GM18858 (cell line): Measurements from ENCODE around the gene UGT1A8.

Source experiments
- ATAC-seq: cut with Tn5 transposase; IDR thresholded peaks from one replicate; pipeline ENCODE4 v1.9.1; 2021; ENCODE audit not compliant: unreplicated experiment

Gene UGT1A8

DNA sequence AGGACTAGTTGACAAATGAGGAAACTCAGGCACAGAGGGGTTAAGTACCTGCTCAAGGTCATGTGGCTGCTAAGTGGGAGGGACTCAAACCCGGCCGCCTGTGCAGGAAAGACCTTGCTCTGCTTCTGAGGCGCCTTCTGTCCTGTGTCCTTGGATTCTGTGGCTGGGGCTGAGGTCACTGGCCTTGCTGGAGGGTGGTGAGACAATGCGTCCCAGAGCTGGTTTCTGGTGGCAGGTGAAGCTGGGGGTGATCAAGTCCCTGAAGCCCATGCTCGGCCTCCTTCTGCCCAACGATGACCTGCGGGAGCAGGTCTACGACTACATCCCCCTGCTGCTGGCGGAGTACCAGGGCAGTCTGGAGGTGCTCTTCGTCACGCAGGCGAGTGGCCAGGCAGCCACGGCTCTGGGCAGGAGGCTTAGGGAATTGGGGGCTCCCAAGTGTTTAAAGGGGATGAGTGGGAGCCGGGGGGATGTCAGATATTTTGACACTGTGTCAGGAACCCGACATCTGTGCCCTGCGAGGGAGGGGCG lies 176.8 kb downstream of the UGT1A8 start:
- ATAC-seq = no peak

DNA sequence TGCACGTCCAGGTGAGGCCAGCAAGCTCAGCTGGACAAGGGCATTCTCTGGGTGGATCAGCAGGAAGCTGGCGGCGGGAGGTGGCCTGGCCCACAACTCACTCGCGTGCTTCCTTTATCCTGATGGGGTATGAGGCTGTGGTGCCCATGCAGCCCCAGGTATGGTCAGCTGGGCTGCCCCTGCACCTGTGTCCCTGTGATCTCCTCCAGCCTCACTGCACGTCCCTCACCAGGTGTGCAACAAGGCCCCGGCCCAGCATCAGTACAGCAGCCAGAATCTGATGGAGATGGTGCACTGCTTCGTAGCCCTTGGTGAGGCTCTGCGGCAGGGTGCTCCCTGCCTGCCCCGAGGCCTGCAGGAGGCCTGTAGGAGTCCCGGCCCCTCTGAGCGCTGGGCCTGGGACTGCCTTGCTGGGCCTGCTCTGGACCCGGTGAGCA lies 178.3 kb downstream of the UGT1A8 start:
- ATAC-seq = no peak

DNA sequence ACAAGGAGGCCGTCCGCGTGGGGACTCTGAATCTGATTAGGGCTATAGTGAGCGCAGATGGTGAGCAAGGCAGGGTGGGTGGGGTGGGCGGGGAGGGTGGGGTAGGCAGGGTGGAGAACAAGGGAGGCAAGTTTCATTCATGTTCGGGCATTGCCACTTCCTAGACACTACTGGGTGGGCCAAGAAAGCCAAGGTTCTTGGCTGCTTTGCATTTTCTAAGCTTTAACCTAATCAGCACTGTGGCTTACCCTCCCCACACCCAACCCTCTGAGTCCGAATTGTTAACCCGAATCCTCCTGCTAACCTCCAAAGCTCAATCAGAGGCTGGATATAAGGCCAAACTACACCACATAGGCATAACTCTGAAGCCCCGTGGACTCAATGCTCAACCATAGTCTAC lies 178.8 kb downstream of the UGT1A8 start:
- no peak for ATAC-seq

DNA sequence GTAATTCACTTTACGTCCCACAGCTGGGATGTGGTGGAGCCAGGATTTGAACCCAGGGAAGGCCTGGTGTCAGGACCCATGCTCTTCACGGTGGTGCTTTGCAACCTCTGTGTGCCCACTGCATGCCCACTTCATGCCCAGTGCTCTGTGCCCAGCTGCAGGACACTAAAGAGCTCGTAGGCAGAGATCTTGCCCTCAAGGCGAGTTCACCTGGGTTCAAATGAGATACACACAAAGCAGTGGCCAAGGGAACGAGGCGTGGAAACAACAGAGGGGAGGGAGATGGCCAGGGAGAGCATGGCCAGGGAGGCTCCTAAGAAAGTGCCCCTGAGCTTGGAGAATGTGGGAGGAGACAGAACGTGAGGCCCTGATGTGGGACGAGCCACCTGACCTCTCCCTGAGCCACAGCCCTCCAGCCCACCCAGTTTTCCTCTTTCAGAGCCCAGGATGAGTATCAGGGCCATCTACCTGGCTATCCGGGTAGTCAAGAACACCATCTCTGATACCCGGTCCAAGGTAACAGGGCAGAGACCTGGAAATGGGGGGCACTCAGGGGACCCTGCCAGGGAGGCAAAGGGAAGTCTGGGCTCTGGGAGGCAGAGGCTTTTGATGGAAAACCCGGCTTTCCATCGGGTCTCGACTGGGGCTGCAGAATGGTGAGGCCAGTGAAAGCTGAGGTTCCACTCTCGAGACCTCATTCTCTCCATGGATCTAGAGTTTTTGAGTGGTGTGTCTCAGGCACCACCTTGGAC lies 181.1 kb downstream of the UGT1A8 start:
- no peak for ATAC-seq

DNA sequence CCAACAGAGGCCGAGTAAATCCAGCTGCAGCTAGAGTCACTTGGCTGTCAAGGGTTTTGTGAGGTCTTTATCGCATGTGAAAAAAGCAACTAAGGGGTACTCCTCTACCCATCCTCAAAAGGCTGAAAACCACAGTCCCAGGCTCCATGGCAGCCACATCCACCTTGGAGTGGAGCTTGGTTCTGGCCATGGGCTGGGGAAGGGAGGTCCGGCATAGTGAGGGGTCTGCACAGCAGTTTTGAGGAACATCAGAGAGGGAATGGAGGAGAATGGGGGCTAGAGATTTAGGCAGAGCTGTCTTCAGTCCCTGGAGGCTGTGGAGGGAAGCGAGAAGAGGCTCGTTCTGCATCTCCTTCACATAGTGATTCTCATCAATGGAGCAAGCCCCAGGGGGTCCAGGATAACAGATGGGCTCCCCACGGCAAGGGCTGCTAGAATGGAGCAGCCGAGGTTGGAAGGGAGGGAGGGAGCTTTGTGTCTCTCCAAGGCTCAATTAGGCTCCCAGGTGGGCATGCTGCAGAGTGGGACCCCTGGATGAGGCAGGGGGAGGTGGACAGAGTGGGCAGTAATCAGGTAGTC lies 181.7 kb downstream of the UGT1A8 start:
- ATAC-seq = no peak

DNA sequence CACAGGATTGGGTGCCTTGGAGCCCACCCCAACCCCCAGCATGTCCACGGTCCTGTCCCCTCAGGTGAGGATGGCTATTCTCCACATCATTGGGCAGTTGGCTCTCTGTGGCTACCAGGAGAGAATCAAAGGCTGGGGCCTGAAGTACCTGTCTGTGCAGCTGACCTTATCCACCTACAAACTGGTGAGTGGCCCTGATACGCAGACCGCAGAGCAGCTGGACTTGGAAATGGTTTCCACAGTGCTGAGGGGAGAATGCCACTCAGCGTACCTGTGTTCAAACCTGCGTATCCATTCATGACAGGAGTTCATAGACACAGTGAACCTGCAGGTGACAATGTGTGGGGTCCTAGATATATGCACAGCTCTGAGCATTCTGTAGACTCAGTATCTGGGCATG lies 182.3 kb downstream of the UGT1A8 start:
- no peak for ATAC-seq

DNA sequence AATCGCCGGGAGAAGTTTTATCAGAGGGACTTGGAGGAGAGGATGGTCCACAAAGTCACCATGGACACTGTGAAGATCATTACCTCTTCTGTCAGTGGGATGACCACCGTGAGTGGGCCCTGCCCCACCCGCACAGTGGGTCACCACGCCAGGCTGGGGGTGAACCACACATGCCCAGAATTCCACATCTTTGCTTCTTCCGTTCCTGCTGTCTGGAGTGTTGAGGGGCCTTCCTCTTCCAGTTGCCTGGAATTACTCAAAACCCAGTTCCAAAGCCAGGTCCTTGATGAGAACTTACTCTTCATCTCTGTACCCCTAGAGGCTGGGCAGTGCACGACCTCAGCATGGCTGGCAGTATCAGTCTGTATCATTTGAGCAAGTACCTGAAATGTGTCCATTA lies 182.8 kb downstream of the UGT1A8 start:
- no peak for ATAC-seq

DNA sequence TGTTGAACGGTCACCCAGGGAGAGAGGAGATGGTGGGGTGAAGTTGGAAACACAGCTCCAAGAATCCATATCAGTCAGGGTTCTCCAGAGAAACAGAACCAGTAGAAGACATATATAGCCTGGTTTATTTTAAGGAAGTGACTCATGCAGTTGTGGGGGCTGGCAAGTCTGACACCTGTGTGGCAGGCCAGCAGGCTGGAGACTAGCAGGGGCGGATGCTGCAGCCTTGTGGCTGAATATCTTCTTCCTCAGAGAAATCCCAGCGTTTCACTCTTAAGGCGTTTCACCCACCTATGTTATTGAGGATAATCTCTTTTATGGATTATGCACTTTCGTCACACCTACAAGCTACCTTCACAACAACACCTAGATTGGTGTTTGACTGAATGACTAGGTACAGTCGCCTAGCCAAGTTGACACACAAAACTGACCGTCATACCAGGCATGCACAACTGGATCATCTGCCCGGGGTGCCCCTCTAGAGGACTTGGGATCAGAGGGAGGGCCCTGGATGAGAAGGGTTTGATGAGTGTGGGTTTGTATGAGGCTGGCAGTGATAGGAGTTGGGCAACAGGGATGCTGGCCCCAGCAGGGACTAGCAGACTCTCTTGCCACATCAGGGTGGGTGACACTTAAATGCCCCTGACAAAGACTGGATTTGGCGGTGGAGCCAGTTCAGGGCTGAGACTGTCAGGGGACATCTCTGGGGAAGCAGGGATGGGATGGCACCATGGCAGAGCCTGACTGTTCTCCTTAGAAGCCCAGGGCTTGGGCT lies 184.1 kb downstream of the UGT1A8 start:
- no peak for ATAC-seq

DNA sequence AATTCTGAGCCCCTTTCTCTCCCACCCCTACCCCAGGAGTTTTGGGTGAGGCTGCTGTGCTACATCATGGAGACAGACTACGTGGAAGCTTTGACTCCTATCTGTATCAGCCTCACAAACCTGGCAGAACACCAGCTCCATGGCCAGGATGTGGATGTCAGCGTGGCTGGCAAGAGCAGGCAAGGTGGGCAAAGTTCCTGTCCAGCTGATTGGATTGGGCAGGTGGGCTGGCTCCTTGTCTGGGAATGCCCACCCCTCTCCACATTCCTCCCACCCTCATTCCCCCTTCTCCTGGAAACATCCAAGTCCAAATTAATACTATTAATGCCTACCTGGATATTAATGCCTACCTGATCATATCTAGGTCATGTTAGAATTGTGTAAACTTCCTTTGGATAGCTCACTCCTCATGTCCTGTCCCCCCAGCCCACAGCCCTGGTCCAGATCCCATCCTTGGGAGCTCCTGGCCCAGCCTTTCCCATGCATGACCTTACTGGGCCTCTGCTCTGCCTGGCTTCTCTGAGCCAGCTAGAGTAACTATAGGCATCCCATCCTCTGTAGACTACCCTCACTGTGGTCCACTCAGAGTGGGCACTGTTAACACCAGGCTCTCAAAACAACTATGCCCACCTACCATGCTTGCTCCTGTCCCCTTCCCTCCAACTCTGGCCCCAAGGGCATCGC lies 184.8 kb downstream of the UGT1A8 start:
- no peak for ATAC-seq

DNA sequence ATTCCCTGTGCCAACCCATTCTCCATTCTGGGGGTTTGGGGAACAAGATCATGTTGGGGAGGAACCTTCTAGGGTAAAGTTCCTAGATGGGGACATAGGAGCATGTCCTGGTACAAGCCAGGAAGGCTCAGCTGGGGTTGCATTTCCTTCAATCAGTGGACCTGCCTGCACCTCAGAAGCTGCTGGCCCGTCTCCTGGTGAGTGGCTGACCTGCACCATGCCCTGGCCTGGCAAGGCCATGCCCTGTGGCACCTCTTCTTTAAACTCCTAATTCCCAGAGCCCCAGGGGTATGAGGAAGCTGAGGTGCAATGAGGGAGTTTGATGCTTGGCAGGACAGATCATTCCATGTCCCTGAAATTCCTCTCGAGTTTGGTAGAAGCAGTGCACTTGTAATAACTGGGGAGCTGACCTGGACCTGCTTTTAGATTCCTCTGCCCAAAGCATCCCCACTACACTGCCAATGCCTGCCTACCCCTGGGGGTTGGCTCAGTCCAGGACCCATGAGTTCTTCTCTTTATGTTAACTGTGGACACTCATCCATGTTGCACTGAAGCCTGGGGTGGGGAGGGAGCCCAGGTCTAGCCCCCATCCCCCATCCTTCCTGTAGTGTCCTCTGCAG lies 186.0 kb downstream of the UGT1A8 start:
- ATAC-seq = no peak

DNA sequence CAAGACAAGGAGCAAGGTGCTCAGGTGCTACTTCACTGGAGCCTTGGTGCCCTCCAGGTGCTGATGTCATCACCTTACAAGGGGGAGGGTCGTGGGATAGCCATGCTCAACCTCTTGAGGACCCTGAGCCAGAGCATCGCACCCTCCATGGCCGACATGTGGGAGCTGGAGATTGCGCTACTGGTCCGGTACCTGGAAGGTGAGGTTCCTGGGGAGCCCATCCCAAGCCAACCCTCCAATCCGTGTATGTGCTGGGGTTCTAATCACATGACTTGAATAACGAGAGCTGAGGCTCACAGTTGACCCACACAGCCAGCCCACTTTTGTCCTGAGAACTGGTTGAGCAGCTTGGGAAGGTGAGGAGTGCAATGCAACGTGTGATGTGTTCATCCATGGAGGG lies 186.6 kb downstream of the UGT1A8 start:
- no peak for ATAC-seq

DNA sequence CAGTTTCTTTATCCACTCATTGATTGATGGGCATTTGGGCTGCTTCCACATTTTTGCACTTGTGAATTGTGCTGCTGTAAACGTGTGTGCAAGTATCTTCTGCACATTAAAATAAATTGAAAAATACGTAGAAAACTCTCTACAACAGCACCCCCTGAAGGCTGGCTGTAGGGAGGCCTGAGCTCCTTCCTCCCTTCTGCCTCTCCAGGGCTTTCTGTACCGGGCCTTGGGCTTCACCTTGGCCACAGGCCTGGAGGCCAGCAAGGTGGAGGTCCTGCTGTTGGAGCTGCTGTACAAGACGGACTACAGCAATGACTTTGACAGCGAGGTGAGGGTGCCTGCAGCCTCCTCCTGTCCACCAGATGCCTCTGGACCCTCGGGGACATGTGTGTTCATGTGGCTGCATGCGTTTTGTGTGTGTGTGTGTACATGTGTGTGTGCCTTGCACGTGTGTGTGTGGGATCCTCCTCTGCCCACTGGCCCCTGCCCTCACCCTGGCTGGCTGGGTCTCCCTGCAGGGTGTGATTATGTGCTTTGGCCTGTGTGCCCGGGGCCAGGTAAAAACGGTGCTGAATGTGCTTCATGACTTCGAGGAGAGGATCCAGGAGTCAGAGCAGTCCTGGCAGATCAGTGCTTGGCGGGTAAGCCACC lies 189.9 kb downstream of the UGT1A8 start:
- ATAC-seq = no peak

DNA sequence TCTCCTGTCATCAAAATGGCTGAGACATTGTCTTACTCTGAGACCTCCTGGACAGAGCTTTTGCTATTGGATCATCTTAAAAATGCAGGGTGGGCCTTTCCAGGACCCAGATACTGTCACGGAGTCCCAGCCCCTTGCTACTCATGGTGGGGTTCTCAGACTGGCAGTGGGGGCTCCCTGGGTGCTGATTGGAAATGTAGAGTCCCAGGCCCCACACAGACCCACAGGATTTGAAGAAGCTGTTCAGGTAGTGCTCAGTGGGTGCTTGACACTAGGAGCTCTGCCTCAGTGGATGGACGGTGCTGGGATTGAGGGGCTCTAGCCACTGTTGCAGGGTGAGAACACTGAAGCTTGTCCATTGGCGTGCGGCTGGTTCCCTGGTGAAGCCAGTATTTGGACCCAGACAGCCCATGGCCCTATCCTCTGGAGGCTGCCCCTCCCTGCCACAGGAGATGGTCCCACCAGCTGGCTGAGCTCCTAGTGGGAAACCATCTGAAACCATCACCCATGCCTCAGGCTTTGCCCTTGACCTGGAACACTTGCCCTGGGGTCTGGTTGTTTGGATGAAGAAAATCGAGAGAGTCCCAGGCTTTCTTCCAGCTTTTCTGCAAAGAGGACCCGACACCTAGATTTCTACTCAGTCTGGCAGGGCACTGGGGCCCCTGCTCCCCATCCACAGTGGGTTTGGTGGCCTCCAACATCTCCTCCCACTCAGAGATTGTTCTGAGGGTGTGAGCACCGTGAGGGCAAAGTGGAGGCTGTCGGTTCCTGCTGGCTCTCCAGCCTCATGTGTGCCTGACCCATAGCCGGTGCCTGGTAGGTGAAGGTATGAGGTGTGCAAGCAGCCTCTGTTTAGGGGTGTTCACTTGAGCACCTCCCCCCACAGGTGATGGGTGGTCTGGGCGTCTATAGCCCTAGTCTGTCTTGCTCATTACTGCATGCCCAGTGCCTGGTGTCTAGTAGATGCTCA lies 190.8 kb downstream of the UGT1A8 start:
- no peak for ATAC-seq

DNA sequence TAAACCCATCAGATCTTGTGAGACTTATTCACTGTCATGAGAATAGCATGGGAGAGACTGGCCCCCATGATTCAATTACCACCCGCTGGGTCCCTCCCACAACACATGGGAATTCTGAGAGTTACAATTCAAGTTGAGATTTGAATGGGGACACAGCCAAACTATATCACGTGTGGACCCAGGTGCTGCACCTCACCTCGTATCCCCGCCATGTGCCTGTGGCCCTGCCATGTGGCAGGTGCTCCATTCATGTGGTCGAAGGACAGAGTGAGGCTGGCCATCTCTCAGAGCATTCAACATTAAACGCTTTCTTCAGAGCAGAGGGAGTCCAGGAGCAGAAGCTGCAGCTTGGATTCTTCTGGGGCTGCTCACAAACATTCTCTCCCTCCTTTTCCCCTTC lies 193.0 kb downstream of the UGT1A8 start:
- no peak for ATAC-seq

DNA sequence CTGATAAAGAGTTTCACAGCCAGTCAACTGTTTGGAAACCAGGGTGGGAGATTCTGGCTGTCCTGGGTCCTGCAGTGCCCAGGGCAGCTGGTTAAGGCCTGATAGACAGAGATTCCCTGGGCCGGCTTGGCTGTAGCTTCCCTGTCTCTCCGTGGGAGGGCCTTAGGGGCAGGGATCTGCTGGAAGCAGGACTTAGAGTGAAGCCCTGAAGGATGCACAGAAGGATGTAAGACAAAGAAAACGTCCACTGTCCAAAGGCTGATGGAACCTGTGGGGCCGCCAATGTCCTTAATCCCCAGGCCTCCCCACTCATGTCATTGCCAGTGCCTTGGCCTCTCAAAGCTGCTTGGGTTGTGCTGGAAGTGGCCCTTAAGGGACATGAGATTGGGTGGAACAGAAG lies 193.7 kb downstream of the UGT1A8 start:
- no peak for ATAC-seq

DNA sequence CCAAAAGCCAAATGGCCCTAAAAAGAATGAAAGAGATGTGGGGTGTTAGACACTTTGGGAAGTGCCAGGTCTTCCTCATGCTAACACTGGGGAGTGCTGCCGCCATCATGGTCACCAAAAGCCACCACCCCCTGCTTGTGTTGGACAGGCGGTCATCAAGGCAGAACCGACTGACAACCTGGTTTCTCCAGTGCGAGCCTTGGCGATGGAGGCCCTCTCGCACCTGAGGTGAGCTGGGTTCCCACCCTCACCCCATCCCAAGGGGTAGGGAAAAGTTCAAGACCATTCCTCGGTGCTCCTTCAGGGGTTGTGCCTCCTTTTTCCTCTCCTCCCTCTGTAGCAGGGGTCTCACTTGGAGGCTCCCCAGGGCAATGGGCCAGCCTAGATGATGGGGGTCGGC lies 194.3 kb downstream of the UGT1A8 start:
- ATAC-seq = no peak

DNA sequence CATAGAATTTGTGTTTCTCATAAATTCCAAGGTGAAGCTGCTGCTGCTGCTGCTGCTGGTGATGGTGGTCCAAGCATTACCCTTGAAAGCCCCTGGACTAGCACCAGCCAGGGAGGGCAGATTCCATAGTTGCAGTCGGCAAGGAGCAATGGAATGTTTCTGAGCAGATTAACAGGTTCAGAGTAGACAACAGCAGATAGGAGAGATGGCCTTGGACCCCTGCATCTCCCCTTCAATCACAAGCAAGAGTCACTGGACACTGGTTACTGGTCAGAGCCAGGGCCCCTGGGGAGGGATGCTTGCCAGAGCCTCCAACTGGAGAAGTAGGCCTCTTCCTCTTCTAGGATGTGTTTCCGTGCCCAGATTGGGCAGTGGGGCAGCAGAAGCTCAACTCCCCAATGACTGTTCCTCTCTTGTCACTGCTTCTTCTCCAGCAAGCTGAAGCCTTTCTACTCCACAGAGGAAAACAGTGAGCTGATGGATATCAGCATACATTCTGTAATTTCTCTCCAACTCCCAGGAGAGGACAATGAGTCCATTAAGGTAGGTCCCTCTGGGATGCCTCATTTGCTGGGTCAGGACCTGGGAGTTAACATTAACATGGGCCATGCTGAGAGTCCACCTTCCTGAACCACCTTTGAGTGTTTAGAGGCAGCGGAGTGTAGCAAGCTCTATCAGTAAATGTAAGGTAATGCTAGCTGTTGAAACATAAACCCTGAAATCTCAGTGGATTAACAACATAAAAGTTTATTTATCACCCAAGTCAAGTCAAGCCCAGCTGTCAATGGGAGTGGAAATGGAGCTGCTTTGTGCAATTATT lies 196.0 kb downstream of the UGT1A8 start:
- no peak for ATAC-seq

DNA sequence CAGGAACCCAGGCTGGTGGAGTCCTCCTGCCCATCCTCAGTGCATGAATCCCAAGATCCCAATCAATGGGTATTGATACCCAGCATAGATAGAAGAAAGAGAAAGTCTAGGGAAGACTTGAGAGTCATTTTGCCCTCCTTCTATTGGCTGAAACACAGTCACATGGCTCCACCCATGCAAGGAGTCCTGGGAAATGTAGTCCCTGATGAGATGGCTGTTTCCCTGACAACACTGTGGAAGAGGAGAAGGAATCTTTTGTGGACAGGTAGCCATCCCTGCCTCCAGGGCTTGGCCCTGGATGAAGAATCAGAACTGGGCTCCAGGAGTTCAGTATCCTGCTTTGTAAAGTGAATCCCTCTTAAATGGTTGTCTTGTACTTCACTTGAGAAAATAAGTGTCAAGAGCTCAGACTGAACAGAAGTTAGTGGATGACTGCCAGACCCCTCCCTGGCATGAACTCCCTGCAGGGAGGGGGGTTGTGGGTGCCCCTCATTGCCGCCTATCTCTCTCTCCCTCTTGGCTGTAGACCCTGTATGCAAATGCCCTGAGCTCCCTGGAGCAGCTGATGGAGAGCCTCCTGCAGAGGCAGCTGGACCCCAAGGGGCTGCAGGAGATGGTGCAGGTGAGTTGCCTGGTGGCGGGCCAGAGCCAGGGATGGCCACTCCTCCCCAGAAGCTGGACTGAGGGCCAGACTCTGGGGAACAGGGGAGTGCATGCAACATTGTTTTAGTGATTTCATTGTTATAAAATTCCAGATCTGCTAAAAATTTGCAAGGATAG lies 196.8 kb downstream of the UGT1A8 start:
- no peak for ATAC-seq
